H1 (cell line): ENCODE results near the gene RIOK3.
"Not testable (repeated sequence)": the region's sequence is repeated elsewhere in the genome, so short reads cannot be mapped to it uniquely, and the experiment has no call there.

Source experiments
- HDAC6 ChIP-seq: IDR thresholded peaks from one replicate; pipeline ENCODE4 v1.7.1; 2012; ENCODE audit warnings: low read depth, mild to moderate bottlenecking, inconsistent platforms, low read length, moderate library complexity
- POLR2A ChIP-seq, 2 experiments: IDR thresholded peaks; 1 replicate in 1 of 2; 2 replicates in 1 of 2; pipeline ENCODE4 v1.6.1; 2011; ENCODE audit warnings: low read depth in 2 of 2, low read length in 2 of 2, mild to moderate bottlenecking in 2 of 2; ENCODE audit errors: control extremely low read depth in 1 of 2
- POLR2AphosphoS5 ChIP-seq: IDR thresholded peaks from 2 replicates; pipeline ENCODE4 v1.6.1; 2011; ENCODE audit warnings: low read depth, low read length
- RAD21 ChIP-seq, 2 experiments: IDR thresholded peaks in 1 of 2; conservative IDR thresholded peaks in 1 of 2; 2 replicates each; pipeline ENCODE4 v1.6.1; 2011; ENCODE audit warnings: low read depth in 2 of 2, low read length in 2 of 2, improper control_type of control experiment in 1 of 2, inconsistent platforms in 1 of 2, mild to moderate bottlenecking in 1 of 2, moderate library complexity in 1 of 2
- RFX5 ChIP-seq: IDR thresholded peaks from 2 replicates; pipeline ENCODE4 v1.6.1; 2011; ENCODE audit warnings: low read depth, low read length, improper control_type of control experiment, borderline replicate concordance
- YY1 ChIP-seq: IDR thresholded peaks from 2 replicates; pipeline ENCODE4 v1.6.1; 2011; ENCODE audit warnings: low read depth, mild to moderate bottlenecking, low read length
- TF ChIP-seq, protein P1 (sequence below), 3 experiments: IDR thresholded peaks; 1 replicate in 2 of 3; 2 replicates in 1 of 3; pipeline versions ENCODE4 v1.5.1 to v1.6.1; 2011; ENCODE audit warnings: low read length in 3 of 3, mild to moderate bottlenecking in 3 of 3, inconsistent platforms in 2 of 3, low read depth in 1 of 3, moderate library complexity in 1 of 3; ENCODE audit not compliant: insufficient read depth in 1 of 3; ENCODE audit errors: control extremely low read depth in 1 of 3

DNA sequence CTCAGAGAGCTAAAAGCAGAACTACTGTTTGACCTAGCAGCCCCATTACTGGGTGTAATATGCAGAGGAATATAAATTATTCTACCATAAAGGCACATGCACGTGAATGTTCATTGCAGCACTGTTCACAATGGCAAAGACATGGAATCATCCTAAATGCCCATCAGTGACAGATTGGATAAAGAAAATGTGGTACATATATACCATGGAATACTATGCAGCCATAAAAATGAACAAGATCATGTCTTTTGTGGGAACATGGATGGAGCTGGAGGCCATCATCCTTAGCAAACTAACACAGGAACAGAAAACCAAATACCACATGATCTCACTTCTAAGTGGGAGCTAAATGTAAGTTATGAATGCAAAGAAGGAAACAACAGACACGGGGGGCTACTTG lies 57.8 kb downstream of the RIOK3 start:
- not testable (repeated sequence) for TF ChIP-seq RFX5; POLR2AphosphoS5; HDAC6; YY1; RAD21 (IDR thresholded peaks at IDR 0.05 in 1 of 2, conservative IDR thresholded peaks at IDR 0.05 in 1 of 2; ENCODE audit: low read depth in 2 of 2, low read length in 2 of 2); POLR2A (IDR thresholded peaks at IDR 0.05; ENCODE audit: control extremely low read depth in 1 of 2, low read depth in 2 of 2, low read length in 2 of 2)
- TF ChIP-seq, protein P1, sequence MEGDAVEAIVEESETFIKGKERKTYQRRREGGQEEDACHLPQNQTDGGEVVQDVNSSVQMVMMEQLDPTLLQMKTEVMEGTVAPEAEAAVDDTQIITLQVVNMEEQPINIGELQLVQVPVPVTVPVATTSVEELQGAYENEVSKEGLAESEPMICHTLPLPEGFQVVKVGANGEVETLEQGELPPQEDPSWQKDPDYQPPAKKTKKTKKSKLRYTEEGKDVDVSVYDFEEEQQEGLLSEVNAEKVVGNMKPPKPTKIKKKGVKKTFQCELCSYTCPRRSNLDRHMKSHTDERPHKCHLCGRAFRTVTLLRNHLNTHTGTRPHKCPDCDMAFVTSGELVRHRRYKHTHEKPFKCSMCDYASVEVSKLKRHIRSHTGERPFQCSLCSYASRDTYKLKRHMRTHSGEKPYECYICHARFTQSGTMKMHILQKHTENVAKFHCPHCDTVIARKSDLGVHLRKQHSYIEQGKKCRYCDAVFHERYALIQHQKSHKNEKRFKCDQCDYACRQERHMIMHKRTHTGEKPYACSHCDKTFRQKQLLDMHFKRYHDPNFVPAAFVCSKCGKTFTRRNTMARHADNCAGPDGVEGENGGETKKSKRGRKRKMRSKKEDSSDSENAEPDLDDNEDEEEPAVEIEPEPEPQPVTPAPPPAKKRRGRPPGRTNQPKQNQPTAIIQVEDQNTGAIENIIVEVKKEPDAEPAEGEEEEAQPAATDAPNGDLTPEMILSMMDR (IDR thresholded peaks at IDR 0.05; ENCODE audit: control extremely low read depth in 1 of 3, insufficient read depth in 1 of 3, low read depth in 1 of 3, low read length in 3 of 3): not testable (repeated sequence)
